Neuronal stem cell (in vitro differentiated cells): Measurements from ENCODE around the gene WRNIP1.

ENCODE experiments used
- DNase-seq: peaks from one replicate; pipeline ENCODE4 v3.0.0-alpha.2; 2013; ENCODE audit warnings: low spot score
- H2AFZ ChIP-seq: one replicate; pipeline ENCODE4 v1.6.1; 2013; ENCODE audit warnings: mild to moderate bottlenecking, low read length, inconsistent platforms
- H2AK5ac ChIP-seq: 2 replicates; pipeline ENCODE4 v1.6.1; 2013; ENCODE audit warnings: low read depth, mild to moderate bottlenecking, inconsistent platforms, low read length, moderate library complexity, mixed read lengths
- H2BK120ac ChIP-seq: 2 replicates; pipeline ENCODE4 v1.6.1; 2013; ENCODE audit warnings: low read depth, mild to moderate bottlenecking, inconsistent platforms, low read length, moderate library complexity, mixed read lengths
- H2BK12ac ChIP-seq: one replicate; pipeline ENCODE4 v1.6.1; 2013; ENCODE audit warnings: low read length, inconsistent platforms
- H2BK15ac ChIP-seq: 2 replicates; pipeline ENCODE4 v1.6.1; 2013; ENCODE audit warnings: mild to moderate bottlenecking, low read length, inconsistent platforms, mixed read lengths
- H2BK5ac ChIP-seq: one replicate; pipeline ENCODE4 v1.6.1; 2013; ENCODE audit warnings: inconsistent platforms, mild to moderate bottlenecking, low read length, moderate library complexity
- H3K14ac ChIP-seq: one replicate; pipeline ENCODE4 v1.6.1; 2013; ENCODE audit warnings: low read length, inconsistent platforms
- H3K18ac ChIP-seq: 2 replicates; pipeline ENCODE4 v1.6.1; 2013; ENCODE audit warnings: low read length, inconsistent platforms
- H3K23ac ChIP-seq: 2 replicates; pipeline ENCODE4 v1.6.1; 2013; ENCODE audit warnings: low read depth, mild to moderate bottlenecking, mixed read lengths, low read length, inconsistent platforms; ENCODE audit not compliant: poor library complexity
- H3K27ac ChIP-seq: replicated peaks from 3 replicates; pipeline ENCODE4 v1.5.1; 2013; ENCODE audit warnings: low read length, inconsistent platforms
- H3K27me3 ChIP-seq, 3 experiments: 2 replicates each; pipeline ENCODE4 v1.6.1; 2013; ENCODE audit warnings: low read length in 3 of 3, mild to moderate bottlenecking in 2 of 3, inconsistent platforms in 1 of 3, low read depth in 1 of 3, mixed read lengths in 1 of 3, moderate library complexity in 1 of 3; ENCODE audit not compliant: control insufficient read depth in 3 of 3, insufficient read depth in 3 of 3
- H3K36me3 ChIP-seq, 2 donors: replicated peaks in 1 of 2; 2 replicates each; pipeline ENCODE4 v1.6.1; 2013; ENCODE audit warnings: low read length in 2 of 2; ENCODE audit not compliant: control insufficient read depth in 2 of 2, insufficient read depth in 2 of 2
- H3K4ac ChIP-seq: 2 replicates; pipeline ENCODE4 v1.6.1; 2013; ENCODE audit warnings: inconsistent platforms, mild to moderate bottlenecking, low read length, moderate library complexity
- H3K4me1 ChIP-seq, 2 donors: 1 replicate in 1 of 2; 2 replicates in 1 of 2; pipeline ENCODE4 v1.6.1; 2013; ENCODE audit warnings: low read length in 2 of 2, low read depth in 1 of 2; ENCODE audit not compliant: control insufficient read depth in 2 of 2, insufficient read depth in 1 of 2
- H3K4me2 ChIP-seq: one replicate; pipeline ENCODE4 v1.6.1; 2013; ENCODE audit warnings: mild to moderate bottlenecking, low read length, inconsistent platforms; ENCODE audit not compliant: insufficient read depth, poor library complexity, severe bottlenecking
- H3K4me3 ChIP-seq, 2 donors: 2 replicates each; pipeline ENCODE4 v1.5.1; 2013; ENCODE audit warnings: low read length in 2 of 2, mild to moderate bottlenecking in 2 of 2, inconsistent platforms in 1 of 2, moderate library complexity in 1 of 2
- H3K79me1 ChIP-seq: one replicate; pipeline ENCODE4 v1.6.1; 2013; ENCODE audit warnings: low read depth, mild to moderate bottlenecking, inconsistent platforms, low read length, moderate library complexity
- H3K9ac ChIP-seq: one replicate; pipeline ENCODE4 v1.6.1; 2013; ENCODE audit warnings: mild to moderate bottlenecking, low read depth, low read length, inconsistent platforms; ENCODE audit not compliant: poor library complexity
- H3K9me3 ChIP-seq, 2 donors: replicated peaks in 1 of 2; 2 replicates each; pipeline versions ENCODE3 to v1.6.1; 2013; ENCODE audit warnings: low read length in 2 of 2, mild to moderate bottlenecking in 2 of 2, inconsistent platforms in 1 of 2, low read depth in 1 of 2, mixed read lengths in 1 of 2, moderate library complexity in 1 of 2; ENCODE audit not compliant: control insufficient read depth in 2 of 2, insufficient read depth in 1 of 2
- H4K8ac ChIP-seq: one replicate; pipeline ENCODE4 v1.6.1; 2013; ENCODE audit warnings: low read depth, mild to moderate bottlenecking, inconsistent platforms, low read length, moderate library complexity
- H4K91ac ChIP-seq: one replicate; pipeline ENCODE4 v1.6.1; 2013; ENCODE audit warnings: low read length, low read depth, mild to moderate bottlenecking, inconsistent platforms; ENCODE audit not compliant: poor library complexity
- WGBS, 2 donors: extraction: QIAGEN DNeasy Blood & Tissue Kit; methylation state at CpG; one replicate each; pipeline ENCODE4 v1.1.7; 2013; ENCODE audit warnings: missing lambda C conversion rate in 2 of 2, mixed read lengths in 1 of 2; ENCODE audit not compliant: insufficient read length in 2 of 2, insufficient replicate concordance in 1 of 2; ENCODE audit errors: extremely low coverage in 2 of 2; 5-methylcytosine and 5-hydroxymethylcytosine counted together

Gene WRNIP1

GRCh38 chr6:2745246-2745645 lies 19.9 kb upstream of the WRNIP1 start:
- H4K8ac ChIP-seq, result no peak overlapping the region
- no peak overlapping the region for H2BK5ac ChIP-seq
- H2BK15ac ChIP-seq, result no peak overlapping the region
- H3K79me1 ChIP-seq, result no peaks in the 10 kb centered on the region
- H2BK120ac ChIP-seq, result no peak overlapping the region
- no CpG with 5 or more reads among the region's 4 CpGs for WGBS, 2 donors
- H3K4me1 ChIP-seq, result peaks cover 8 to 15% of the 10 kb centered on the region in 2 donors
- H3K18ac ChIP-seq, result no peak overlapping the region
- H3K4ac ChIP-seq, result no peak overlapping the region
- H2AFZ ChIP-seq, result no peak overlapping the region
- H3K27me3 ChIP-seq, result no peaks in the 10 kb centered on the region
- H3K4me3 ChIP-seq, result no peak overlapping the region
- no peak overlapping the region for H3K23ac ChIP-seq
- no peak overlapping the region for H3K9ac ChIP-seq
- DNase-seq, result no peak
- no peak overlapping the region for H2BK12ac ChIP-seq
- no peaks in the 10 kb centered on the region for H3K36me3 ChIP-seq
- no peaks in the 10 kb centered on the region for H3K9me3 ChIP-seq
- no peak overlapping the region for H3K4me2 ChIP-seq
- H2AK5ac ChIP-seq, result no peak overlapping the region
- H4K91ac ChIP-seq, result no peak overlapping the region
- H3K27ac ChIP-seq, result no peak overlapping the region
- no peak overlapping the region for H3K14ac ChIP-seq

DNA sequence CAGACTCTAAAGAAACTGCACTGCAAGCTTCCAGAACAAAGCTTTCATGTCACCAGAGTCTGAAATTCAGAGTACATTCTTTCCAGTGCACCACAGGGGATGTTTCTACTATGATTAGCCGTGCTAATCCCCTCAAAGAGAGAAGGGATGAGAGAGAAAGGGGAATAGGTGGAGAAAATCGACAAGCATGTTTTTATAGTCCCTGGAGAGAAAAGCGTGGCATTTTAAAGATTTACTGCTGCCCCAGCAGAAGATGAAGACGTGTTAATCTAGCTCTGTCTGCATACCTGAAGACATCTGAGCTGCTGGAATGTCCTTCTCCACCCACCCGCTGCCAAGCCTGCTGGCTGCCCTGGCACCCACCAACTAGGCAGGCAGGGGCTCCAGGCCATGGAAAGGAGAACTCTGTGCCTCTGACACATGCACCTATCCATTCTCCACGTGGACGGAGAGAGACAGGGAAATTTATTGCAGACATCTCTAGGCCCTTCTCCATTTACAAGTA lies 18.6 kb upstream of the WRNIP1 start:
- no CpG with 5 or more reads among the region's 7 CpGs for WGBS, 2 donors
- no peak overlapping the region for H3K9ac ChIP-seq
- H3K4me1 ChIP-seq, result peaks cover 8 to 15% of the 10 kb centered on the region in 2 donors
- no peak overlapping the region for H3K23ac ChIP-seq
- no peak overlapping the region for H4K91ac ChIP-seq
- H2BK120ac ChIP-seq, result no peak overlapping the region
- H2AFZ ChIP-seq, result peak overlapping the region; percentile 28
- H3K14ac ChIP-seq, result no peak overlapping the region
- H2BK5ac ChIP-seq, result no peak overlapping the region
- H3K27ac ChIP-seq, result no peak overlapping the region
- H3K79me1 ChIP-seq, result no peaks in the 10 kb centered on the region
- H3K4me3 ChIP-seq, result no peak overlapping the region
- DNase-seq, result peak; percentile 55
- no peak overlapping the region for H2BK15ac ChIP-seq
- no peak overlapping the region for H2AK5ac ChIP-seq
- no peak overlapping the region for H2BK12ac ChIP-seq
- peaks cover 0 to 2% of the 10 kb centered on the region in 2 donors for H3K9me3 ChIP-seq
- H3K4ac ChIP-seq, result no peak overlapping the region
- H4K8ac ChIP-seq, result no peak overlapping the region
- H3K27me3 ChIP-seq, result peaks cover 0 to 2% (median 0%) of the 10 kb centered on the region in 3 experiments
- no peak overlapping the region for H3K18ac ChIP-seq
- H3K4me2 ChIP-seq, result no peak overlapping the region
- no peaks in the 10 kb centered on the region for H3K36me3 ChIP-seq

DNA sequence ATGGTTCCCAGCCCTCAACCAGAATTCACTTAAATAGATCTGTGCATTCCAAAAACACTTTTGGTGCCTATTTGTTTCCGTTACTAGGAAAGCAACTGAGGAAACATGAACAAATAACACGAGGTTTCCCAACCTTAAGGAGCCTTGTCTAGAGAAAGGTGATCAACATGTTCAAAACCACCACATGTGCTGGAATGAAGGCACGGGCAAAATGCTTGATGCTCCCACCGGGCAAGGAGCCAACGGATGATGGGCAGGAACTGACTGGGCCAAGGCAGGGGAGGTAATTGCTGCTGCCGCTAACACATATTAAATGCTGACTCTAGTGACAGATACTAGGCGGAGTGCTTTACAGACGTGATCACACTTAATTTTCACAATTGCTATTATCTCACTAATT lies 17.0 kb upstream of the WRNIP1 start:
- Histone ChIP-seq H3K4me1 (peaks cover 8 to 15% of the 10 kb centered on the region in 2 donors), H3K79me1 (no peaks in the 10 kb centered on the region), H3K23ac (no peak overlapping the region), H3K14ac (no peak overlapping the region), H3K27ac (no peak overlapping the region), H3K9ac (no peak overlapping the region), H2BK5ac (no peak overlapping the region), H2BK120ac (no peak overlapping the region), H2AK5ac (peak overlapping the region; percentile 23), H3K9me3 (peaks cover 0 to 4% of the 10 kb centered on the region in 2 donors), H4K8ac (no peak overlapping the region), H3K18ac (peak overlapping the region; percentile 66), H3K27me3 (peaks cover 0 to 2% (median 0%) of the 10 kb centered on the region in 3 experiments), H2BK15ac (no peak overlapping the region), H2BK12ac (no peak overlapping the region), H2AFZ (no peak overlapping the region), H3K36me3 (no peaks in the 10 kb centered on the region), H3K4me3 (no peak overlapping the region), H4K91ac (no peak overlapping the region), H3K4me2 (no peak overlapping the region), H3K4ac (no peak overlapping the region)
- no CpG with 5 or more reads among the region's 8 CpGs for WGBS, 2 donors
- no peak for DNase-seq

- Histone ChIP-seq H3K4me3 (no peak overlapping the region), H3K36me3 (no peaks in the 10 kb centered on the region), H2BK120ac (no peak overlapping the region), H2AK5ac (no peak overlapping the region), H4K8ac (no peak overlapping the region), H4K91ac (no peak overlapping the region), H3K14ac (no peak overlapping the region), H3K27me3 (peaks cover 0 to 2% (median 0%) of the 10 kb centered on the region in 3 experiments), H2BK15ac (no peak overlapping the region), H3K4me1 (peaks cover 8 to 14% of the 10 kb centered on the region in 2 donors), H3K23ac (no peak overlapping the region), H3K27ac (no peak overlapping the region), H2BK5ac (no peak overlapping the region), H3K9me3 (peaks cover 0 to 4% of the 10 kb centered on the region in 2 donors), H3K9ac (no peak overlapping the region), H3K18ac (no peak overlapping the region), H2BK12ac (no peak overlapping the region), H2AFZ (peak overlapping the region; percentile 31), H3K4ac (no peak overlapping the region), H3K79me1 (no peaks in the 10 kb centered on the region), H3K4me2 (no peak overlapping the region)
- WGBS, 2 donors, result no CpG with 5 or more reads among the region's 11 CpGs
- DNase-seq, result peak; percentile 55
These were observed 15.1 kb upstream of the WRNIP1 start for GRCh38 chr6:2749969-2750600.
